Ectodermal cell (in vitro differentiated cells): ENCODE data around the gene BMPR1A.

Experiments used
- H3K27ac ChIP-seq: 2 replicates; pipeline ENCODE4 v1.7.0; 2013; ENCODE audit warnings: mild to moderate bottlenecking, low read depth, low read length; ENCODE audit not compliant: insufficient read depth, poor library complexity, severe bottlenecking
- H3K27me3 ChIP-seq: 2 replicates; pipeline ENCODE4 v1.7.0; 2013; ENCODE audit warnings: mild to moderate bottlenecking, low read length; ENCODE audit not compliant: insufficient read depth, control insufficient read depth, poor library complexity, severe bottlenecking
- H3K36me3 ChIP-seq: one replicate; pipeline ENCODE4 v1.7.0; 2013; ENCODE audit warnings: low read length; ENCODE audit not compliant: control insufficient read depth, insufficient read depth
- H3K4me1 ChIP-seq: one replicate; pipeline ENCODE4 v1.7.0; 2013; ENCODE audit warnings: low read length; ENCODE audit not compliant: control insufficient read depth, insufficient read depth
- H3K4me3 ChIP-seq: 2 replicates; pipeline ENCODE4 v1.7.0; 2013; ENCODE audit warnings: low read depth, low read length, control low read depth; ENCODE audit not compliant: insufficient read depth
- H3K9me3 ChIP-seq: 2 replicates; pipeline ENCODE4 v1.7.0; 2013; ENCODE audit warnings: mild to moderate bottlenecking, low read length, moderate library complexity; ENCODE audit not compliant: control insufficient read depth
- WGBS, 2 experiments: methylation state at CpG; one replicate each; pipeline ENCODE4 v1.1.7; 2013; ENCODE audit warnings: missing lambda C conversion rate in 2 of 2; 5-methylcytosine and 5-hydroxymethylcytosine counted together

BMPR1A gene

DNA sequence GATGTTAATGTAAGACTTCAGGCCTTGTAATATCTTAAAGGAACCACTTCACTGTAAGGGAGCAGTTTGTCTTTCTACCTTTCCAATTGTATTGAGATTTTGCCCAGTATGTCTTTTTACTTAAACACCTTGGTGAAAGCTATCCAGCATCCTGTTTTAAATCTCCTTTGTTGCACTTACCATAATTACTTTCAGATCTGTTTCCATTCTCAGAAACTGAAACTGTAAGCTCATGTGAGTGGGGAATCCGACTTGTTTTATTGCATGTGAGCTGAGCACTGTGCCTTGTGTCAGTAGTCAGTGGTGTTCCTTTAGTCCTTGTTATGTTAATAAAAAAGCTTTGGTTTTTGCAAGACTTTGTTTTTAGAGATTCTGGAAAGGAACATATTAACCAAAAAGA, 42.2 kb downstream of the BMPR1A start:
- no peaks in the 10 kb centered on the region for H3K27me3 ChIP-seq
- WGBS, 2 experiments, result 38 to 43% methylated on average over 1 of the region's 1 CpG
- no peak overlapping the region for H3K27ac ChIP-seq
- H3K9me3 ChIP-seq, result no peaks in the 10 kb centered on the region
- H3K4me3 ChIP-seq, result no peak overlapping the region
- H3K36me3 ChIP-seq, result no peaks in the 10 kb centered on the region
- H3K4me1 ChIP-seq, result peaks cover 6% of the 10 kb centered on the region

DNA sequence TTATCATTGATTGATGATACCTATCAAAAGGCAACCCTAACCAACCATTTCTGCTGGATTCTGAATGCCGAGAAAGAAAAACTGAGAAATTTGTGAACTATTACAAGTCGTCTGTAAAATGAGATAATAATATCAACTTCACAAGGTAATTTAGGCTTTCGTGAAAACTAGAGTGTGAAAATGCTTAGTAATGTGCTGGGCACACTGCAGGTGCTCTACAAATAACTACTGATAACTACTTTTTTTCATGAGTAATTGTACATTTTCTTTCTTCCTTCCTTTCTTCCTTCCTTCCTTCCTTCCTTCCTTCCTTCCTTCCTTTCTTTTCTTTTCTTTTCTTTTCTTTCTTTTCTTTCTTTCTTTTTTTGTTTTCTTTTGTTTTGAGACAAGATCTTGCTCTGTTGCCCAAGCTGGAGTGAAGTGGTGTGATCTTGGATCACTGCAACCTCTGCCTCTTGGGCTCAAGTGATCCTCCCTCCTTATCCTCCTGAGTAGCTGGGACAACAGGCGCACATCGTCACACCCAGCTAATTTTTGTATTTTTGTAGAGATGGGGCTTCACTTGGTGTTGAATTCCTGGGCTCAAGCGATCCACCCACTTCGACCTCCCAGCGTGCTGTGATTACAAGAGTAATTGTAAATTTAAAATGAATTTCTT, 42.9 kb downstream of the BMPR1A start:
- 71 to 74% methylated on average over 3 to 6 of the region's 8 CpGs for WGBS, 2 experiments
- Histone ChIP-seq H3K4me3 (no peak overlapping the region), H3K36me3 (no peaks in the 10 kb centered on the region), H3K27me3 (no peaks in the 10 kb centered on the region), H3K4me1 (peaks cover 6% of the 10 kb centered on the region), H3K9me3 (no peaks in the 10 kb centered on the region), H3K27ac (no peak overlapping the region)

DNA sequence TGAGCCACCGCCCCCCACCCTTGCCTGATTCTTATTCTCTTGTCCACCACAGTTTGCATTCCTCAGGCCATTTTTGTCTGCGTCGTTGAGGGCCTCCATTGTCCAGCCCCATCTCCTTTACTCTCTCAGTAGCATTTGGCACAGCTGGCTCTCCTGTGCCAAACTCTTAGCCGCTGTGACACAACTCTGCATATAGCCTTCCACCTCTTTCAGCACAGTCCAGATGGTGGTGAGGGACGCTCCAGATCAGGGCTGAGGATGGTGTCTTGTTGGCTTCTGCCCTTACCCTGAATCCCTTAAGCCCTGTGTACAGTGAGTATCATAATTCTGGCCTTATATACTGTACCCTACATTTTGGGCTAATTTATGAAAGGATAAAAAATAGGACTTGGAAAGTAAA, 45.6 kb downstream of the BMPR1A start:
- no peaks in the 10 kb centered on the region for H3K36me3 ChIP-seq
- no peaks in the 10 kb centered on the region for H3K9me3 ChIP-seq
- H3K4me3 ChIP-seq, result no peak overlapping the region
- 86 to 87% methylated on average over 5 of the region's 5 CpGs for WGBS, 2 experiments
- peaks cover 4% of the 10 kb centered on the region for H3K4me1 ChIP-seq
- no peaks in the 10 kb centered on the region for H3K27me3 ChIP-seq
- H3K27ac ChIP-seq, result no peak overlapping the region

DNA sequence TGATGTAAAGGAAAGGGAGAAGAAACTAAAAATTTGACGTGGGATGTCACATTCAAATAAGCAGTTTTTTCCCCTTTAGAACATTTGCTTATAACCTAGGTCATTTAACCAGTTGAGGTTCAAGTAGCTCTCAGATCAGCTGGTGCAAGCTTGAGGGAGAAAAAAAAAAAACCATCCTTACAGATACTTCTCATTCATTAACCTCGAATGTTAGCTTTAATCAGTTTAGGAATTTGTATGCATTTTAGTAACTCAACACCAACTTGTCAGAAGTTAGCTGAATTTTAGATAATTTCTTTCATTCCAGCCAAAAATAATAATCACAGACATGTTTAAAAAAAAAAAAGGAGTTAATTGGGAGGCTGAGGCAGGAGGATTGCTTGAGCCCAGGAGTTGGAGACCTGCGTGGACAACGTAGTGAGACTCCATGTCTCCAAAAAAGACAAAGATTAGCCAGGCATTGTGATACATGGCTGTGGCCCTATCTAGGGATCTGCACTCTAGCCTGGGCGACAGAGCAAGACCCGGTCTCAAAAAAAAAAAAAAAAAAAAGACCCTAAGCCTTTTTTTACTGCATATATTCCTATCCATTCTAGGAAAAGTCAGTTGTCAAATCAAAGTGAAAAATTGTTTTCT, 46.2 kb downstream of the BMPR1A start:
- 91 to 94% methylated on average over 4 to 6 of the region's 6 CpGs for WGBS, 2 experiments
- Histone ChIP-seq H3K4me1 (peaks cover 4% of the 10 kb centered on the region), H3K36me3 (no peaks in the 10 kb centered on the region), H3K27ac (no peak overlapping the region), H3K9me3 (no peaks in the 10 kb centered on the region), H3K27me3 (no peaks in the 10 kb centered on the region), H3K4me3 (no peak overlapping the region)

DNA sequence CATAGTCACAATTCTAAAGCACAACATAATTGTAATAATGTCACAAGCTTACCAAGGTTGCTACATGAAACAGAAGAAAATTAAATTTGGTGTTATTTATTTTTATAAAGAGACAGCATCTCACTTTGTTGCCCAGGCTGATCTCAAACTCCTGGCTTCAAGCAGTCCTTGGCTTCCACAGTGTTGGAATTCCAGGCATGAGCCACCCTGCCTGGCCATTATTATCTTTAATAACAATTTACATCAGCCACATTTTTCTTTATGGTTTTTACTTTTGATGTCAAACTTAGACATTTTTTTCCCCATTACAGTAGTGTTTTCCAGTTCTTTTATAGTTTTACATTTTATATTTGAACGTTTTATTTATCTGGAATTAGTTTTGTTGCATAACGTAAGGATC, 46.7 kb downstream of the BMPR1A start:
- WGBS, 2 experiments, result no CpG with 5 or more reads among the region's 2 CpGs
- Histone ChIP-seq H3K9me3 (no peaks in the 10 kb centered on the region), H3K4me1 (peaks cover 4% of the 10 kb centered on the region), H3K4me3 (no peak overlapping the region), H3K36me3 (no peaks in the 10 kb centered on the region), H3K27ac (no peak overlapping the region), H3K27me3 (no peaks in the 10 kb centered on the region)

DNA sequence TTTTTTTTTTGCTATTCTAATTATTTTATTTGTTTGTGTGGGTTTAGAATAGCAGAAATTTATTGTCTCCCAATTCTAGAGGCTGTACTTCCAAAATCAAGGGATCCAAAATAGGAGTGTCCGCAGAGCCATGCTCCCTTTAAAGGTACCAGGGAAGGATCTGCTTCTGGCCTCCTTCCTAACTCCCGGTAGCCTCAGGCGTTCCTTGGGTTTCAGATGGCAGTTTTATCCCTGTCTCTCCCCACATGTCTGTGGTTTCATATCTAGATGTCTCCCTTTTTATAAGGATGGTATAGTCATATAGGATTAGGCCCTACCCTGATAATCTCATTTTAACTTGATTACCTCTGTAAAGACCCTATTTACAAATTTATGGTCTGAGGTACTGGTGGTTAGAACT, 48.4 kb downstream of the BMPR1A start:
- Histone ChIP-seq H3K27ac (no peak overlapping the region), H3K36me3 (no peaks in the 10 kb centered on the region)
- 91 to 94% methylated on average over 3 of the region's 3 CpGs for WGBS, 2 experiments

DNA sequence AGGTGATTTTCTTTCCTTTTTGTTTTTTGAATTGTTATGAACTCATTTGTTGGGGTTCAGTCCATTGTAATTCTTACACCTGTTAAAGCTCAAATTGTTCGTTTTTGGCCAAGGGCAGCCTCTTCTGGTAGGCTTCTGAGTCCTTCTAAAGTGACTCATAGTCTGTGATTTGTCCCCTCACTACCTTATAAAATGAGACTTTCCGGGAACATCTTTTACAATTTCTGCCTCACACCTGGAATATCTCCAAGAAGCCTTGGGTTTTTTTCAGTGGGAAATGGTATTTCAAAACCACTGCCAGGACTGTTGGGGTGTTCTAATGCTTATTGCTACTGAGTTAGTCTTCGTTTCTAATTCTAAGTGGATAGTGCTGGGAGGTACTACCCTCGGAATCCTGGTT, 56.7 kb downstream of the BMPR1A start:
- 91 to 96% methylated on average over 4 of the region's 4 CpGs for WGBS, 2 experiments
- no peaks in the 10 kb centered on the region for H3K4me1 ChIP-seq
- no peaks in the 10 kb centered on the region for H3K27me3 ChIP-seq
- H3K4me3 ChIP-seq, result no peak overlapping the region
- no peak overlapping the region for H3K27ac ChIP-seq
- H3K36me3 ChIP-seq, result no peaks in the 10 kb centered on the region
- H3K9me3 ChIP-seq, result no peaks in the 10 kb centered on the region

More for the DNA sequence above, 48.4 kb downstream of the BMPR1A start:
- H3K27me3 ChIP-seq, result no peaks in the 10 kb centered on the region
- no peaks in the 10 kb centered on the region for H3K4me1 ChIP-seq
- H3K4me3 ChIP-seq, result no peak overlapping the region
- H3K9me3 ChIP-seq, result no peaks in the 10 kb centered on the region

DNA sequence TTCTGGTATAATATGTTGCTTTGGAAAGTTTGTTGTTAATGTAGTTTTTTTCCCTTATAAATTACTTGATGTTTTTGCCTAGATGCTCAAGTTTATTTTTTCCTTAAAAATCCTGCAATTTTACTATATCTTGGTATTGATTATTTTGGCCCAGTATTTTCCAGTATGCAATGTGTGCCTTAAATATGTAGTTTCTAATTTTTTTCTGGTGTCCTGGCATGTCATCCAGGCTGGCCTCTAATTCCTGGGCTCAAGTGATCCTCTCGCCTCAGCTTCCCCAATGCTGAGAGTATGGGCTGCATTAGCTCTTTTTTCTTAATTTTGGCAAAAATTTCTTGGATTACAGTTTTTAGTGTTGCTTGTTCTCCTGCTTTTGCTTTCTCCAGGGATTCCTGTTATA, 57.6 kb downstream of the BMPR1A start:
- WGBS, 2 experiments, result 83 to 96% methylated on average over 1 of the region's 1 CpG
- Histone ChIP-seq H3K27ac (no peak overlapping the region), H3K36me3 (no peaks in the 10 kb centered on the region), H3K9me3 (no peaks in the 10 kb centered on the region), H3K27me3 (no peaks in the 10 kb centered on the region), H3K4me3 (no peak overlapping the region), H3K4me1 (no peaks in the 10 kb centered on the region)

DNA sequence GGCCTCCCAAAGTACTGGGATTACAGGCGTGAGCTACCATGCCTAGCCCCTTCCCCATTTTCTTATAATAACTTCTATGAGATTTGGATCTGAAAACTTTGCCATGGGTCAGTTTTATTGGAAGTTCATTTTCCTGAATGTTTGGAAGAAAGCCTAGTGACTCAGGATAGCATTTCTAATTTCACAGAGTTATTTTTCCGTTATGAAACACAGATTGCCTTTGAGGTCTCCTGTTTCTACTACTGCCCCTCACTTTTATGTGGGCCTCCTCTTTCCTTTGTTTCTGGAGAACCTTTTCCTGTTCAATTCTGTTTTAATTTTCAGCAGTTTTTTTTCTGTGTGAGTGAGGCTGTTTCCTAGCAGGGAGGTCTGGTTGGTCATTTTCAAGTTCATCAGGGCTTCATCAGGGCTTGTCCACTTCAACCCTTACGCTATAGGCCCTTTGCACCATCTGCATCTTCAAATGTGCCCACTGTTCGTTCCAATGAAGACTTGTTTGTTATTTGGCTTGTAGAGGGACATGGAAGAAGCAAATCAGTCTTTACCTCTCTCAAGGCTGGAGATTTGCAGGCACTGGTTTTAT, 58.7 kb downstream of the BMPR1A start:
- no peaks in the 10 kb centered on the region for H3K9me3 ChIP-seq
- no peak overlapping the region for H3K27ac ChIP-seq
- no peaks in the 10 kb centered on the region for H3K36me3 ChIP-seq
- H3K4me3 ChIP-seq, result no peak overlapping the region
- H3K27me3 ChIP-seq, result no peaks in the 10 kb centered on the region
- WGBS, 2 experiments, result 89 to 98% methylated on average over 4 of the region's 4 CpGs
- no peaks in the 10 kb centered on the region for H3K4me1 ChIP-seq

DNA sequence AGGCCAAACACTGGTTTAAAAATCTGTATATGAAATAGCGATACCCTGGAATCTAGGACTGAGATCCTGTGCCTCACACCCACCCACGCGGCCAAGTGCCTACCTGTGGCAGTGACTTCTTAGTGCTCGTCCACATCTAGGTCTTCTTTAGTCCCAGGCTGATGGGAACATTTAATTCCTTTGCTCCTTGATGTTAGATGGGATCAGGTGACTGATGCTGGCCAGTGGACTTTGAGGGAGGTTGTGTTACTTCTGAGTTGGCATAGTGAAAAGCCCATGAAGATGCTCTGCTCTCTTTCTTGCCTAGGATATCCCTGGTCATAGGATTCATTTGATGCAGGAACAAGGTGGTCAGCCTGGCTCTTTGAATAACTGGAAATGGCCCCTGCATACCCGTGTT, 59.2 kb downstream of the BMPR1A start:
- 94 to 97% methylated on average over 5 of the region's 5 CpGs for WGBS, 2 experiments

More for the DNA sequence above, 59.2 kb downstream of the BMPR1A start:
- no peaks in the 10 kb centered on the region for H3K9me3 ChIP-seq
- no peak overlapping the region for H3K27ac ChIP-seq
- no peak overlapping the region for H3K4me3 ChIP-seq
- H3K36me3 ChIP-seq, result no peaks in the 10 kb centered on the region
- H3K27me3 ChIP-seq, result no peaks in the 10 kb centered on the region
- no peaks in the 10 kb centered on the region for H3K4me1 ChIP-seq
